GM12874 (cell line): Measurements from ENCODE around the gene TMEM242.

Experiments used
- CTCF ChIP-seq: IDR thresholded peaks from 2 replicates; pipeline ENCODE4 v1.5.1; 2011; ENCODE audit warnings: low read depth, mild to moderate bottlenecking, control low read depth, low read length, moderate library complexity; ENCODE audit not compliant: insufficient read depth

Gene TMEM242

GRCh38 chr6:157264701-157265100, 58.6 kb downstream of the TMEM242 start:
- no peak for TF ChIP-seq CTCF

DNA sequence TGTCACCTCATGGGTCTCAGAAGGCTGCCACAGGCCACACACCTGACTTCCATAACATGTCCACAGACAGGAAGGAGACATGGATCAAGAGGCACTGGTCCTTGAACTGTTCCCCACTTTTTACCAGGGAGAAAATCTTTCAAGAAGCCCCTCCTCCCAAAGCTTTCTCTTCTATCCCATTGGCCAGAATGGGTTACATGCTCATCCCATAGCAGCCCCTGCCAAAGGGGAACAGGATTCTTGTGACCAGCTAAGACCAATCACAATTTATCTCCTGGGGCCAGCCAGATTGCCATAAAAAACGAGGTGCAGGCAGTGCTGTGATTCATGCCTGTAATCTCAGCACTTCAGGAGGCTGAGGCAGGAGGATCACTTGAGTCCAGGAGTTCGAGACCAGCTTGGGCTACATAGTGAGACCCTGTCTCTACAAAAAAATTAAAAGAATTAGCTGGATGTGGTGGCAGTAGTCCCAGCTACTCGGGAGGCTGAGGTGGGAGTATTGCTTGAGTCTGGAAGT, 59.4 kb downstream of the TMEM242 start:
- TF ChIP-seq CTCF, result no peak

- TF ChIP-seq CTCF, result no peak
These were observed 60.2 kb downstream of the TMEM242 start for GRCh38 chr6:157263146-157263545.

GRCh38 chr6:157261606-157262005, 61.7 kb downstream of the TMEM242 start:
- no peak for TF ChIP-seq CTCF

DNA sequence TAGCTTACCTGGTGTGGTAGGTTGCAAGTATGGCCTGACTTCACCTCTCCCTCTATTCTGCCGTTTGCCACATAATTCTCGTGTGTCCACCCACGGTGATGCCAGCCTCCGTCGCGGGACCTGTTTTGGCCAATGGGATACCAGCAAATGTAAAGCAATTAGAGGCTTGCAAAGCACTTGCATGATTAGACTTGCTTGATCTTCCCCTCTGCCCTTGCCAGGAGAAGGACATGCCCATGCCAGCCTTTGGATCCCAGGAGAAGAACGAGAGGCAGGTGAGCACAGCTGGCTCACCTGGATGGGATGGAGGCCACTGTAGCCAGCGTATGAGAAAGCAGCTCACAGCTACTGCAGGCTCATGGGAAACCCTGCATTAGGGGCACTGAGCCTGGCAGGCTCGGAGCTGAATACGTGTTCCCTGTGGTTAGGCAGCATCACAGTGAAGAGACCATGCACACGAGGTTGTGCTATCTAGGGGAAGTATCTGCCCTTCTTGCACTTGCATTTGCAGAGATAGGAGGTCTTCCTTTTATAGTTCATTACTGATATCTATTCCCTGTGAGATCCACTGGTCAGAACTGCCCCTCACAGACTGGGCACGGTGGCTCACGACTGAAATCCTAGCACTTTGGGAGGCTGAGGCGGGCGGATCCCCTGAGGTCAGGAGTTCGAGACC, 62.4 kb downstream of the TMEM242 start:
- TF ChIP-seq CTCF, result no peak

DNA sequence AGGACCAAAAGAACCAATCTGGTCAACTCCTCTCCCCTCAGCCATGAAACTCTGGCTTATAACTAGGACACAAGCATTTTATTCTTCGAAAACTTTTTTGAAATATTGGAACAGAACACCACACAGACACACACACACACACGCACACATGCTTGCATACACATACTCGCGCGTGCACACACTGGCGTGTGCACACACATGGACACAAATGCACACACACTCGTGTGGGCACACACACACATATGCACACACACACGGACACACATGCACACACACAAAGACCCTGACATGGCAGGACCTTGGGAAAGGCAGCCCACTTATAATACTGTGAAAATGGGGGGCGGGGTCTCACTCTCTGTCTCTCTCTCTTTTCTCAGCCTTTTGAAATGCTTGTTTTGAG, 63.9 kb downstream of the TMEM242 start:
- no peak for TF ChIP-seq CTCF

GRCh38 chr6:157258878-157259277, 64.4 kb downstream of the TMEM242 start:
- TF ChIP-seq CTCF, result no peak

GRCh38 chr6:157255079-157255478, 68.2 kb downstream of the TMEM242 start:
- no peak for TF ChIP-seq CTCF
